C4-2B (cell line): ENCODE results near the gene CDCA8.

Experiments used
- H3K27ac ChIP-seq: fragments of 450-650 bp; 2 replicates; pipeline ENCODE4 v1.5.1; 2017
- CTCF ChIP-seq: fragments of 450-650 bp; conservative IDR thresholded peaks from 2 replicates; pipeline ENCODE4 v1.5.1; 2017; ENCODE audit warnings: mild to moderate bottlenecking
- ZFX ChIP-seq: fragments of 450-650 bp; IDR thresholded peaks from 2 replicates; pipeline ENCODE4 v1.6.1; 2017

Gene CDCA8

GRCh38 chr1:37716321-37716720 lies 24.0 kb downstream of the CDCA8 start:
- TF ChIP-seq CTCF (no peak), ZFX (no peak)
- H3K27ac ChIP-seq: no peak overlapping the region

GRCh38 chr1:37717631-37718030 lies 25.3 kb downstream of the CDCA8 start:
- H3K27ac ChIP-seq: no peak overlapping the region
- TF ChIP-seq ZFX: no peak
- TF ChIP-seq CTCF: no peak

GRCh38 chr1:37718181-37718900 lies 26.0 kb downstream of the CDCA8 start:
- TF ChIP-seq CTCF (no peak), ZFX (no peak)
- no peak overlapping the region for H3K27ac ChIP-seq

- no peak for TF ChIP-seq CTCF
- no peak for TF ChIP-seq ZFX
- no peak overlapping the region for H3K27ac ChIP-seq
Observed at GRCh38 chr1:37718901-37719571, 26.7 kb downstream of the CDCA8 start.

- TF ChIP-seq CTCF: no peak
- TF ChIP-seq ZFX: no peak
- H3K27ac ChIP-seq: no peak overlapping the region
Observed at GRCh38 chr1:37719572-37720195, 27.4 kb downstream of the CDCA8 start.

GRCh38 chr1:37720231-37721130 lies 28.2 kb downstream of the CDCA8 start:
- no peak overlapping the region for H3K27ac ChIP-seq
- no peak for TF ChIP-seq ZFX

- TF ChIP-seq CTCF (no peak), ZFX (no peak)
- H3K27ac ChIP-seq: no peak overlapping the region
Observed at GRCh38 chr1:37721565-37721964, 29.2 kb downstream of the CDCA8 start.
